Pancreas (tissue), 10 donors: ENCODE measurements around the gene MKX. TPM values are rescaled to one million over a fixed set of nuclear protein-coding genes. Genes with fewer than 3 reads are reported as not detected.

Experiments used
- ATAC-seq, 4 donors: fragments of 200-7000 bp; cut with Tn5 transposase; one replicate each; pipeline versions ENCODE4 v1.8.0 to v1.9.1; 2020; ENCODE audit warnings: mild to moderate bottlenecking in 4 of 4, moderate library complexity in 4 of 4
- DNase-seq, 6 donors: peaks; one replicate each; pipeline ENCODE4 v3.0.0-alpha.2; 2020
- FAIRE-seq: peaks from 2 replicates; lab custom pipeline; 2012; peaks lifted over from hg19 to GRCh38; lab: Jason Lieb, UNC
- H3K27ac ChIP-seq, 4 donors: fragments of 200-600 bp; sonication (generic); 1 replicate in 3 of 4; 2 replicates in 1 of 4; pipeline versions ENCODE4 v1.5.0 to v1.8.0; 2020
- H3K27me3 ChIP-seq, 4 donors: fragments of 200-600 bp; one replicate each; pipeline ENCODE4 v1.8.0; 2021
- H3K36me3 ChIP-seq, 3 donors: fragments of 200-600 bp; sonication (generic) in 1 of 3; one replicate each; pipeline versions ENCODE4 v1.5.0 to v1.8.0; 2020 to 2021
- H3K4me1 ChIP-seq, 3 donors: fragments of 200-600 bp; one replicate each; pipeline ENCODE4 v1.8.0; 2021
- H3K4me3 ChIP-seq, 4 donors: fragments of 200-600 bp; sonication (generic) in 2 of 4; one replicate each; pipeline versions ENCODE4 v1.5.0 to v1.8.0; 2020 to 2021
- H3K9me3 ChIP-seq, 4 donors: fragments of 200-600 bp; one replicate each; pipeline ENCODE4 v1.8.0; 2021
- CTCF ChIP-seq, 4 donors: fragments of 200-600 bp; sonication (generic) in 3 of 4; IDR thresholded peaks; one replicate each; pipeline versions ENCODE4 v1.5.0 to v1.8.0; 2021; ENCODE audit warnings: antibody characterized with exemption in 4 of 4
- WGBS, 2 donors: extraction: QIAGEN DNeasy Blood & Tissue Kit; methylation state at CpG; one replicate each; pipeline ENCODE4 v1.1.7; 2013; 5-methylcytosine and 5-hydroxymethylcytosine counted together
- intact Hi-C, 3 donors: fragments of 100-400 bp; cut with DNase I; formaldehyde crosslinking; loops; one replicate each; pipeline versions ENCODE4 v1.11.1 to v1.14.2; 2022
- polyA plus RNA-seq, 2 donors: library from polyadenylated mRNA; stranded (reverse); fragments of 200-250 nt; gene quantifications; one replicate each; pipeline ENCODE4 v1.2.3, GENCODE V29; 2013
- total RNA-seq, 6 donors: library from RNA; stranded (reverse); fragmentation: NEBNext Ultra II Directional in 4 of 6; extraction: Animal tissue kit (Norgen Biotek cat#: 25700) in 4 of 6; gene quantifications; one replicate each; pipeline versions ENCODE4 v1.2.1 to v1.2.4, GENCODE V29; 2021 to 2023
- donor health status: healthy with polysubstance abuse.
- donor health status: DM: no; HTN: no; CAD: no; lungs with moderate emphysema.
- donor health status: DM: no; HTN: no; CAD: no.
- donor health status: control.
- donor health status: control.
- donor health status: Bipolar disorder and iron deficiency.
- donor health status: DM: yes; HTN: yes; CAD: no.
- donor health status: DM: no; HTN: no; CAD: no.
- donor health status: DM: no; HTN: no; CAD: no.
- donor health status: DM: yes; HTN: yes; CAD: no.

Gene MKX
- total and polyA plus RNA-seq, 8 donors: 0.05 to 3.9 (median 0.17) TPM

GRCh38 chr10:27714349-27714748 is 31.3 kb downstream of the MKX start:
- FAIRE-seq (no peak), DNase-seq (no peak), ATAC-seq (no peak)
- Histone ChIP-seq H3K4me1 (no peaks in the 10 kb centered on the region), H3K36me3 (no peaks in the 10 kb centered on the region), H3K4me3 (no peak overlapping the region), H3K27ac (no peak overlapping the region), H3K27me3 (no peaks in the 10 kb centered on the region), H3K9me3 (no peaks in the 10 kb centered on the region)
- 54 to 56% methylated on average over 4 of the region's 4 CpGs for WGBS, 2 donors
- TF ChIP-seq CTCF (IDR thresholded peaks at IDR 0.05): no peak
- intact Hi-C loops: no loop called here

DNA sequence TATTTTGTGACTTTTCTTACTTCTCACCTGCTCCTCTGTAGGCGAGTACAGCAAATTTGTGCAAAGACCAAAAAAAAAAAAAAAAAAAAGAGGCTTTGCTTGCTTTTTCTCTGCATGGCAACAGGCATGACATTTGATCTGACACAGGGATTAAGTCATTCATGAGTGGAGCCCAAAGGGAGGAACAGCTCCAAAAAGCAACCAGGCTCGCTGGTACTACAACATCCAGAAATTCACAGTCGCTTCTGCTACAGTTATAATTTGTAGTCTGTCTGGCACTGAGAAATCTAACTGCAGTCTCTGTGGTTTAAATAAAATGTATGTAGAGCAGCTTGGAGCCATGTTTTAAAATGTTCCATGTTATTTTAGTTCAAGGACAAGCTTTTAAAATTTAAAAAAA is 31.7 kb downstream of the MKX start:
- Histone ChIP-seq H3K4me1 (no peaks in the 10 kb centered on the region), H3K9me3 (no peaks in the 10 kb centered on the region), H3K4me3 (no peak overlapping the region), H3K36me3 (no peaks in the 10 kb centered on the region), H3K27ac (no peak overlapping the region), H3K27me3 (no peaks in the 10 kb centered on the region)
- no peak for TF ChIP-seq CTCF (IDR thresholded peaks at IDR 0.05)
- ATAC-seq (no peak), FAIRE-seq (no peak), DNase-seq (no peak)
- 61 to 70% methylated on average over 3 of the region's 3 CpGs for WGBS, 2 donors
- intact Hi-C loops: no loop called here

DNA sequence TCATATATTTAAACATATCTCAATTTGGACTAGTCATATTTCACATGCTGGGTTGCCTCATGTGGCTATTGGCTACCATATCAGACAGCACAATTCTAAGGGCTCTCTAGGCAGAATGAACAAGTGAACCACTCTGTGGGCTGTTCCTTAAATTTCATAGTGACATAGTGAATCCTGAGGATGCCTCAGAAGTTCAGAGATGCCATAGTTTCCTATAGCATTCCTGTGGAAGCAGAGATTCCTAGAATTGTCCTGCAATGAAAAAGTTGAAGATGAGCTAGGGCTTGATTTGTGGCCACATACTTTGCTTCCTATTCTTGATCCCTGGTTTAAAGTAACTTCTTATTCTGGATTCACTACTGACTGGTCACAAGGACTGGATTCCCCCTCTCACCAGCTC is 35.6 kb downstream of the MKX start:
- Histone ChIP-seq H3K36me3 (no peaks in the 10 kb centered on the region), H3K4me1 (no peaks in the 10 kb centered on the region), H3K4me3 (no peak overlapping the region), H3K27ac (no peak overlapping the region), H3K27me3 (no peaks in the 10 kb centered on the region), H3K9me3 (no peaks in the 10 kb centered on the region)
- no peak for DNase-seq
- no peak for ATAC-seq
- TF ChIP-seq CTCF (IDR thresholded peaks at IDR 0.05): no peak
- FAIRE-seq: no peak
- intact Hi-C loops: no loop called here

DNA sequence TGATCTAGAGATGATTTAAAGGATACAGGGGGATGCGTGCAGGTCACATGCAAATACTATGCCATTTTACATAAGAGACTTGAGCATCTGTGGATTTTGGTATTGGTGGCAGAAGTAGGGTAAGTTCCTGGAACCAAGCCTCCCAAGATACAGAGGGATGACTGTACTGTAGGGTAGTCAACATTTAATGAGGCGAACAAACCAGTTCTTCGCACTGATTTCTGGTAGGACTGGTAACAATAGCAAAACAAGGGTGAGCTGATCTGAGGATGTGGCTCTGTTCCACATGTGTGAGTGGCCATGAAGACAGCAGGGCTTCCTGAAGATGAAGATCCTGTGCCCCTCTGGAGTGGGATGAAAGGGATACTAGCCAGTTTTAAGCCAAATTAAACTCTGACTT is 36.3 kb downstream of the MKX start:
- Histone ChIP-seq H3K27me3 (no peaks in the 10 kb centered on the region), H3K4me3 (no peak overlapping the region), H3K4me1 (no peaks in the 10 kb centered on the region), H3K36me3 (no peaks in the 10 kb centered on the region), H3K27ac (no peak overlapping the region), H3K9me3 (no peaks in the 10 kb centered on the region)
- intact Hi-C loops: no loop called here
- FAIRE-seq (no peak), DNase-seq (no peak), ATAC-seq (no peak)
- 96 to 97% methylated on average over 3 of the region's 3 CpGs for WGBS, 2 donors
- TF ChIP-seq CTCF (IDR thresholded peaks at IDR 0.05): no peak

DNA sequence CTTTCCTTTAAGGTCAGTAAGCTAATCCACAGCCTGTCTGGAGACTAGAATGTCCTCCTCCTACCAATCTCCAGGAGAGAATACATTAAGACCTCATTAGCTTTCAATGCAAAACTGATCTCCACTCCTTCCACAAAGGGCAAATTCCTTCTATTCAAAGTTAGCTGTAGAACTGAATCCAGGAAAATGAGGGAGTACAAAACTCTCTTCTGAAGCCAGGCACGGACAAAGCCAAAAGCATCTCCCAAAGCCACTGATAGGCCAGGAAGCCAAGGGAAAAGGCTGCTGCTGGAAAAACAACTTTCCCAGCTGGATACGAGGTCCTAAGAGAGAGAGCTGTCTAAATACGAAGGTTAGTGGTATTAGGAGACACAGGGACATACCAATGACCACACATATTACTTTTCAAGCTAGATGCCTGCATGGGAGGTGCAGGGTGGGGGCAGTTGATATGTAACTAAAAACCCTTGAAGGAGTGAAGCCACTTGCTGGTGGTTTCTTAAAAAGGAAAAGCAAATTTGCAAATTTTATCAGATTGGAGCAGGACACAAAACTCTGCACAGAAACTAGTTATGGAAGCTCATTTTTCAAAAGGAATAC is 43.6 kb downstream of the MKX start:
- no peak for ATAC-seq

More for the DNA sequence above, 43.6 kb downstream of the MKX start:
- FAIRE-seq (no peak), DNase-seq (no peak)
- Histone ChIP-seq H3K4me3 (no peak overlapping the region), H3K27me3 (no peaks in the 10 kb centered on the region), H3K27ac (no peak overlapping the region), H3K9me3 (no peaks in the 10 kb centered on the region), H3K36me3 (no peaks in the 10 kb centered on the region), H3K4me1 (no peaks in the 10 kb centered on the region)
- TF ChIP-seq CTCF (IDR thresholded peaks at IDR 0.05): no peak
- 45 to 50% methylated on average over 3 of the region's 3 CpGs for WGBS, 2 donors
- intact Hi-C loops: no loop called here
